Urothelium cell line (cell line): Measurements from ENCODE around the gene KCTD5.
"Not testable (repeated sequence)": the region's sequence is repeated elsewhere in the genome, so short reads cannot be mapped to it uniquely, and the experiment has no call there.

ENCODE experiments used
- DNase-seq: peaks from one replicate; pipeline ENCODE4 v3.0.0; 2011; ENCODE audit warnings: low spot score, mixed read lengths
- FAIRE-seq: peaks from 2 replicates; lab custom pipeline; 2011; peaks lifted over from hg19 to GRCh38; lab: Jason Lieb, UNC

Gene KCTD5

GRCh38 chr16:2720064-2720457, 37.7 kb downstream of the KCTD5 start, which contains the start of gene PRSS27:
PRSS27 (minus strand) TSS chr16:2720224; CDS start chr16:2720160, 64 bp downstream.
- DNase-seq (no peak), FAIRE-seq (no peak)

- DNase-seq, result peak; percentile 94
- peak; percentile 81 for FAIRE-seq
Observed at GRCh38 chr16:2720719-2721633, 38.7 kb downstream of the KCTD5 start.

- DNase-seq, FAIRE-seq: not testable (repeated sequence)
Observed at GRCh38 chr16:2721634-2722173, 39.4 kb downstream of the KCTD5 start.

- FAIRE-seq, result no peak
- DNase-seq, result no peak
Observed at GRCh38 chr16:2724088-2724676, 41.9 kb downstream of the KCTD5 start.

- FAIRE-seq (no peak), DNase-seq (no peak)
Observed at GRCh38 chr16:2724816-2725348, 42.6 kb downstream of the KCTD5 start.

- DNase-seq, result no peak
- FAIRE-seq, result no peak
Observed at GRCh38 chr16:2726923-2727322, 44.6 kb downstream of the KCTD5 start.

- no peak for FAIRE-seq
- DNase-seq, result no peak
Observed at GRCh38 chr16:2728034-2728433, 45.7 kb downstream of the KCTD5 start.

- DNase-seq, result no peak
- FAIRE-seq, result no peak
Observed at GRCh38 chr16:2734844-2735515, 52.7 kb downstream of the KCTD5 start.

- FAIRE-seq (no peak), DNase-seq (no peak)
Observed at GRCh38 chr16:2736476-2737237, 54.3 kb downstream of the KCTD5 start.

GRCh38 chr16:2737238-2737605, 54.9 kb downstream of the KCTD5 start:
- FAIRE-seq, result no peak

GRCh38 chr16:2737895-2738418, 55.6 kb downstream of the KCTD5 start:
- FAIRE-seq, result no peak
- no peak for DNase-seq

More at GRCh38 chr16:2737238-2737605, 54.9 kb downstream of the KCTD5 start:
- DNase-seq, result no peak

- DNase-seq, result no peak
- no peak for FAIRE-seq
Observed at GRCh38 chr16:2738615-2739014, 56.3 kb downstream of the KCTD5 start.

- DNase-seq (no peak), FAIRE-seq (no peak)
Observed at GRCh38 chr16:2739625-2740430, 57.5 kb downstream of the KCTD5 start.

GRCh38 chr16:2740476-2740875, 58.2 kb downstream of the KCTD5 start:
- FAIRE-seq, result no peak
- DNase-seq, result no peak

- DNase-seq (no peak), FAIRE-seq (no peak)
Observed at GRCh38 chr16:2741168-2741567, 58.8 kb downstream of the KCTD5 start.

GRCh38 chr16:2742323-2743006, 60.1 kb downstream of the KCTD5 start:
- no peak for DNase-seq
- no peak for FAIRE-seq

- DNase-seq (no peak), FAIRE-seq (no peak)
Observed at GRCh38 chr16:2743007-2743810, 60.9 kb downstream of the KCTD5 start.

GRCh38 chr16:2744711-2745110, 62.4 kb downstream of the KCTD5 start:
- DNase-seq (no peak), FAIRE-seq (no peak)
